Right hindlimb (tissue), 1 donor: ENCODE results near the gene PAPSS2.
"Not testable (repeated sequence)": the region's sequence is repeated elsewhere in the genome, so short reads cannot be mapped to it uniquely, and the experiment has no call there.

Experiments
- DNase-seq: peaks from one replicate; pipeline ENCODE4 v3.0.0-alpha.2; 2018

PAPSS2 gene

GRCh38 chr10:87659571-87660483 is at the start of gene PAPSS2:
Gene PAPSS2, plus strand, starts transcription at chr10:87659878. Its CDS starts 104 bp downstream, at chr10:87659982.
- peak; percentile 77 for DNase-seq

GRCh38 chr10:87611341-87611740 is 48.3 kb upstream of the PAPSS2 start:
- not testable (repeated sequence) for DNase-seq

GRCh38 chr10:87612115-87612514 is 47.6 kb upstream of the PAPSS2 start:
- no peak for DNase-seq

GRCh38 chr10:87613751-87614150 is 45.9 kb upstream of the PAPSS2 start:
- no peak for DNase-seq

- no peak for DNase-seq
Observed at GRCh38 chr10:87615856-87616255, 43.8 kb upstream of the PAPSS2 start.

- DNase-seq, result no peak
Observed at GRCh38 chr10:87617503-87617902, 42.2 kb upstream of the PAPSS2 start.

- no peak for DNase-seq
Observed at GRCh38 chr10:87618566-87619423, 40.9 kb upstream of the PAPSS2 start.

GRCh38 chr10:87619705-87620104 is 40.0 kb upstream of the PAPSS2 start:
- no peak for DNase-seq

DNA sequence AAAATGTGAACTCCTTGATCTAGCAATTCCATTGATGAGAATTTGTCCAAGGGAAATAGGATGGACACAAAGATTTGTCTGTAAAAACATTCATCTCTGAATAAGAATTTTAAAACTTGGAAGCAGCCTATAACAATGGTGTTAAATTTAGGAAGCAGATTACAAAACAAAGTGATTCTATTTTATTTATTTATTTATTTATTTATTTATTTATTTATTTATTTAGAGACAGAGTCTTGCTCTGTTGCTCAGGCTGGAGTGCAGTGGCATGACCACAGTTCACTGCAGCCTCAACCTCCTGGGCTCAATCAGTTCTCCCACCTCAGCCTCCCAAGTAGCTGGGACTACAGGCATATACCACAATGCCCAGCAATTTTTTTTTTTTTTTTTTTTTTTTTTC is 38.2 kb upstream of the PAPSS2 start:
- DNase-seq, result not testable (repeated sequence)

DNA sequence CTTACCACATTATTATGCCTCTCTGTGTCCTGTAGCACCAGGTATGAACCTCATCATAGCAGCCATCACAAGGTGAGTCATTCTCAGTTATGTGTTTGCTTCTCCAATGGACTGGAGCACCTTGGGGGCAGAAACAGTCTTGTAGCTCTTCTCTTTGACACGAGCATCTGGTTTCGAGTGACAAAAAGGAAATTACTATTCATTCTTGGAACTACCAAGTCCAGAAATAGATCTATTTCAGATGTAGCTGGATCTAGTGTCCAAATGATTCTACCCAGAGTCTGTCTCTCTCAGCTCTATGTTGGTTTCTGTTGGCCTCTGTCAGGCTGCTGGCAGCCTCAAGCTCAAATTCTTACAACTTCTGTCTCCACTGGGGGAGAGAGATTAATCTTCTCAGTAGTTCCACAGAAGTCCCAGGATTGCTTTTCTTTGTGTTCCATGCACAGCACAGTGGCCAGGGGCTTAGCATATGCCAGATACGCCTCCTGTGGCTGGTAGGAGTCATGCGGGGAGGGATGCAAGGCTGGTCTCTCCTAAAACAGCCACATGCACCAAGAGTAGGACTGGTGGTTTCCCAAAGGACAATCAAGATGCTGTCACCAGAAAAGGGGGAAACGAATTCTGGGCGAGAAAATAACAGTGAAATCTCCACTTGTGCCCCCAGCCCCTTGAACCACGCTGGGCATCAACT is 37.2 kb upstream of the PAPSS2 start:
- DNase-seq, result no peak

- DNase-seq, result no peak
Observed at GRCh38 chr10:87623191-87623590, 36.5 kb upstream of the PAPSS2 start.

- no peak for DNase-seq
Observed at GRCh38 chr10:87625661-87626060, 34.0 kb upstream of the PAPSS2 start.

DNA sequence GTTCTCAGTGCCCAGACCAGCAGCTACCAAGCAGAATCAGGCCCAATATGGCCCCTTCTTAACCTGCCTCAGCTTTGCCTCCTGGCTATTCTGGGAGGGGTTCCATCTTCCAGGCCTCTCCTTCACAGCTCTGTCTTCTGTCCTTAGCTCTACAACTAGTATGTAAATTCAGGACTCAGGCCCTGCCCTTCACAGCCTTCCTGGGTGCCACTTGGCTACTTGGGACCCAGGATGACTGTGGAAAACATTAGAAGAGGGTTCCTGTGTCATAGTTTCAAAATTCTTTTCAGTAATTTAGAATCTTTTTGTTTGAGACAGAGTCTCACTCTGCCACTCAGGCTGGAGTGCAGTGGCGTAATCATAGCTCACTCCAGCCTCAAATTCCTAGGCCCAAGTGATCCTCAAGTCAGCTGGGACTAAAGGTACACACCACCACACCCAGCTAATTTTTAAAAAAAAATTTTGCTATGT is 33.2 kb upstream of the PAPSS2 start:
- DNase-seq, result no peak

DNA sequence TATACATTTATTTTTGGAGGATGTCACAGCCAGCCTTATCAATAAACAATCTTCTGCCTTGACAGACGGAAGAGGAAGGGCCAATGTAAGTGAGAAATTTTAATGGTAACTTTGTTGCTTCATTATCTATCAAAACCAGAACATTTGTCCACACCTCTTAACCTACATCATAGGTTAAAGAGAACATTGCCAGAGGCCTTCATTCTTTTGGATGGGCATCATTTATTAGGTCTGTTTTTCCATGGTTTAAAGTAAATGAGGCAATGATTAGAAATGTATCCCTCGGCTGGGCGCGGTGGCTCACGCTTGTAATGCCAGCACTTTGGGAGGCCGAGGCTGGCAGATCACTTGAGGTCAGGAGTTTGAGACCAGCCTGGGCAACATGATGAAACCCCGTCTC is 29.5 kb upstream of the PAPSS2 start:
- DNase-seq, result no peak

DNA sequence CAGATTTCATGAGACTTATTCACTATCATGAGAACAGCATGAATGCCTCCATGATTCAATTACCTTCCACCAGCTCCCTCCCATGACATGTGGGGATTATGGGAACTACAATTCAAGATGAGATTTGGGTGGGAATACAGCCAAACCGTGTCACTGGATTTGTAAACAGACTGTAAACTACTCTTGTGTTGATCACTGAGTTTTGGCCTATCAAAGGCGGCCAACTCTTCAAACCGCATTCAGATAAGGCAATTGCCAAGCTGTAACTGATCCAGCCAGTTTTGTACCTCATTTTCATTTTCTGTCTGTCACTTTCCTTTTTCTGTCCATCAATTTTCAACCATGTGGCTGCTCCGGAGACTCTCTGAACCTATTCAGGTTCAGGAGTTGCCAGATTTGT is 27.2 kb upstream of the PAPSS2 start:
- no peak for DNase-seq

DNA sequence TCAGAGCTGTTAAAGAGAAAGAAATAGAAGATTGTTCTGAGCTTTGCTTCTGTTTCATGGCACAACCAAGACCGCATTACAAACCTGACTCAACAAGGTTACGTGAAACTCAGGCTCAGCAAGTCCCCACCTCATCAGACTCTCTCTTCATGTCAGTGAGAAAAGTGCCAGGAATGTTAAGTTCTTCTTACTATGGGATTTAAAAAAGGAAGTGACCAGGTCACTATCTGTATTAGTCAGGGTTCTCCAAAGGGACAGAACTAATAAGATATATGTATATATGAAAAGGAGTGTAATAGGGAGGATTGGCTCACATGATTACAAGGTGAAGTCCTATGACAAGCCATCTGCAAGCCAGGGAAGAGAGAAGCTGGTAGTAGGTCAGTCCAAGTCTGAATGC is 25.4 kb upstream of the PAPSS2 start:
- DNase-seq, result no peak

DNA sequence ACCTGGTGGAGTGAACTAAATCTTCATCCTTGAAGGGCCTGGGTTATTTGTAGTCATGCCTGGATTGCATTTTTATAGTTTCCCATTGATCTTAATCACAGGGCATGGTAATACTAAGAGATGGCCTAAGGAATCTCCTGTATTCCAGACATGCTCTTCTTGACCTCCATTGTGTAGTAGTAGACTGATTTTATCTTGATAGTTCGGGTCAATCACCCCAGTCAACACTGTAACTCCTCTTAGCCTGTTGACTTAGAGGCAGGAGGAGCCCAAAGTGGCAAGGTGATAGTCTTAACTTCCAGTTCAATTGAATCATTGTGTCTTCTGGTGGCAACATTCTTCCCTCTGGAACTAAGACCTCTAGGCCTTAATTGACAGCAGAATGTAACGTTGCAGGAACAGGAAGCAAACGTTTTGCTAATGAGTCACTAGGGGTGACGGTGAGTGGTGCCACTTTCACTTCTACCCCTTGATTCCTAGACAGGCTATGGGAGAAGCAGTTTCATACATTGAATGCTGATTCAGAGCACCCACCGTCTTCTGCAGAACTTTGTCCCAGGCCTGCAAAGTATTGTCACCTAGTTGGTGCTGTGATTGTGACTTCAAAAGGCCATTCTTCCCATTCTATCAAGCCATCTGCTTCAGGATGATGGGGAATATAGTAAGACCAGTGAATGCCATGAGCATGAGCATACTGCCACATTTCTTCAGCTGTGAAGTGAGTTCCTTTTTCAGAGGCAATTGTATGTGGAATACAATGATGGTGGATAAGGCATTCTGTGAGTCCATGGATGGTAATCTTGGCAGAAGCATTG is 24.0 kb upstream of the PAPSS2 start:
- no peak for DNase-seq

DNA sequence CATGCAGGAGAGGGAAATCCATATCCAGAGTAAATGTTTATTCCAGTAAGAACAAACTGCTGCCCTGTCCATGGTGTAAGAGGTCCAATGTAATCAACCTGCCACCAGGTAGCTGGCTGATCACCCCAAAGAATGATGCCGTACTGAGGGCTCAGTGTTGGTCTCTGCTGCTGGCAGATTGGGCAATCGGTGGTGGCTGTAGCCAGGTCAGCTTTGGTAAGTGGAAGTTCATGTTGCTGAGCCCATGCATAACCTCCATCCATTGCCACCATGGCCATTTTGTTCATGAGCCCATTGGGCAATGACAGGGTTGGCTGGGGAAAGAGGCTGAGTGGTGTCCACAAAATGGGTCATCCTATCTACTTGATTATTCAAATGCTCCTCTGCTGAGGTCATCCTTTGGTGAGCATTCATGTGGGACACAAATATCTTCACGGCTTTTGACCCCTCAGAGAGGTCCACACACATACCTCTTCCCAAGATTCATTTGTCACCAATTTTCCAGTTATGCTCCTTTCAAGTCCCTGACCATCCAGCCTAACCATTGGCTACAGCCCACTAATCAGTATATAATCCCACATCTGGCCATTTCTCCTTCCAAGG is 23.3 kb upstream of the PAPSS2 start:
- DNase-seq, result no peak

- no peak for DNase-seq
Observed at GRCh38 chr10:87639493-87639892, 20.2 kb upstream of the PAPSS2 start.

DNA sequence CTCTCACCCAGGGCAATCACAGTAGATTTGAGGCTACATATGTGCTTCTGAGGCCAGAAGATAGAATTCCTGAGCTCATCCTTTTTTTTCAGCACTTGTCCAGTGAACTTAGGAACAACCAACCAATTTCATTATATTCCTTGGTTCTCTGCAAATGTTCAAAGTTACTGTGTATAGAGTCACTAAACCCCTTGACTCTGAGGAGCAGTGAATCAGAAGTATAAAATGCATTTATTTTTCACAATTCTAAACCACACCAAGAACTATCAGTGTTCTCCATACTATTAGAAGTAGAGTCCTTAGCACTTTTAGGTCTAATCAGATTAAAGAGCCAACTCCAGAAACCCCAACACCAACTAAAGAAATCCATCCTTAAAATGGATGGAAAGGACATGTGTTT is 19.6 kb upstream of the PAPSS2 start:
- no peak for DNase-seq

- no peak for DNase-seq
Observed at GRCh38 chr10:87642486-87642885, 17.2 kb upstream of the PAPSS2 start.

DNA sequence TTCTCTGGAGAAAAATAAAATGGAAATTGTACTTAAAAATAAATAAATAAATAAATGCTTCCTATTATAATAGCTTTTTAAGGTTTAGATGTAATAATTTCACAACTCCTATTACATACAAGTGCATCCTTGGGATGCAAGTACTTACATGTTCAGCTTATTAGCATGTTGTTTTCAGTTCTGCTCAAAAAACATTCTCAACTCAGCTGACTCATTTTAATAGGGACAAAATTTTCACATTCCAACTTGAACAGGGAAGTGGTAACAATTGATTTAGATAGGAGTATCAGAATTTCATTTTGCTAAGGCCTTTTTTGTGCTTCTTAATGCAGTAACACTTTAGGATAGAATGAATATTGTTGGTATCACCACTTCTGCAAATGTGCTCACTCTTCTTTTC is 16.7 kb upstream of the PAPSS2 start:
- no peak for DNase-seq
